Type B pancreatic cell (in vitro differentiated cells): ENCODE results near the gene TEKT4. TPM values are rescaled to one million over a fixed set of nuclear protein-coding genes. Genes with fewer than 3 reads are reported as not detected.

Experiments
- DNase-seq: peaks from one replicate; pipeline ENCODE4 v3.0.0; 2021; ENCODE audit warnings: mixed read lengths; ENCODE audit not compliant: unreplicated experiment; ENCODE audit errors: extremely low spot score
- H3K27ac Mint-ChIP-seq: 2 replicates; pipeline ENCODE4 v1.8.0; 2021; ENCODE audit warnings: mild to moderate bottlenecking, mixed read lengths
- H3K27me3 Mint-ChIP-seq: 2 replicates; pipeline ENCODE4 v1.8.0; 2021; ENCODE audit warnings: mixed read lengths
- H3K36me3 Mint-ChIP-seq: 2 replicates; pipeline ENCODE4 v1.8.0; 2021; ENCODE audit warnings: mixed read lengths
- H3K4me1 Mint-ChIP-seq: one replicate; pipeline ENCODE4 v1.8.0; 2021; ENCODE audit warnings: mixed read lengths; ENCODE audit not compliant: unreplicated experiment
- H3K4me3 Mint-ChIP-seq: 2 replicates; pipeline ENCODE4 v1.8.0; 2021; ENCODE audit warnings: mild to moderate bottlenecking, mixed read lengths
- H3K9me3 Mint-ChIP-seq: 2 replicates; pipeline ENCODE4 v1.8.0; 2021; ENCODE audit warnings: mixed read lengths
- CTCF ChIP-seq: fragments of 200-600 bp; sonication (generic); conservative IDR thresholded peaks from 2 replicates; pipeline ENCODE4 v1.5.0; 2021; ENCODE audit warnings: antibody characterized with exemption, mild to moderate bottlenecking
- total RNA-seq: library from RNA; stranded (reverse); gene quantifications from 2 replicates; pipeline ENCODE4 v1.2.1, GENCODE V29; 2021; ENCODE audit warnings: low replicate concordance

The TEKT4 gene
- total RNA-seq, 1 donor from 2014 or later: 0.34 TPM

GRCh38 chr2:94869131-94869530 is 2.1 kb upstream of the TEKT4 start:
- no peak overlapping the region for H3K27ac Mint-ChIP-seq
- no peaks in the 10 kb centered on the region for H3K9me3 Mint-ChIP-seq
- TF ChIP-seq CTCF: no peak
- no peak for DNase-seq
- H3K27me3 Mint-ChIP-seq: peaks cover 35% of the 10 kb centered on the region
- H3K36me3 Mint-ChIP-seq: no peaks in the 10 kb centered on the region
- no peak overlapping the region for H3K4me3 Mint-ChIP-seq
- no peaks in the 10 kb centered on the region for H3K4me1 Mint-ChIP-seq

DNA sequence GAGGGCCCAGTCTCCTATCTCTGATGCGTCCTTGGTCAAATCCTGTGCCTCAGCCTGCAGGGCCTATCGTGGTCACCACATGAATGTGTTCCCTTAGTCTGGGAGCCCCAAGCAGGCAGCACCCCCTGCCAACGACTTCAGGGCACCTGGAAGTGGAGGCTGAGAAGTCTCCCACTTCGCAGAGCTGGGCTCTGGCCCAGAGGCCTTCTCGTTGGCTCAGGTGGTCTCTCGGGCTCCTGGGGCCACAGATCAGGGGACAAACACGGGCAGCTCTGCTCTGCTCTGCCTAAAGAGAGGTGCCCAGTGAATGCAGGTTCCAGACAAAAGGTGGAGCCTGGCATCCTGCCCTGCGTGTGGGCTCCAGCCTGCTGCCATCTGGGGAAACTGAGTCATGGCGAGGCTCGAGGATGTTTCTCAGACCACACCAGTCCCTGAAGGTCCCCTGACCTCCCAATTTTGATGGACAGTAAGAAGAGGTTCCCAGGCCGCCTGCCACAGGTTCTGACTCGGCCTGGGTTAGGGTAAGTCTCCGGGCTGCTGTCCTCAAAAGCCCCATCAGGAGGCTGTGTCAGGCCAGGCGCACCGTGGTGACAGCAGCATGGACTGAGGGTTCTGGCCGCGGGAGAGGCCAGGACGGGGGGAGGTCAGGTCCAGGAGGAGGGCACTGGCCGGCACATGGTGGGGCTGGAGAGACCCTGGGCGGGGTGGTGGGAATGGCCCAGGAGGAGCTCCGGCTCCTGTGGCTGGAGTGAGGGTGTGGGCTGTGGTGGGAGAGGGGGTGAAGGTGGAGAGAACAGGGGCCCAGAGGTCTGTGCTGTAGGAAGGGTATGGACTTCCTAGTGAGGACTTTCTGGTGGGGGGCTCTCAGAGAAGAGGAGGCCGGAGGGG is 1.4 kb upstream of the TEKT4 start:
- peaks cover 28% of the 10 kb centered on the region for H3K27me3 Mint-ChIP-seq
- H3K4me3 Mint-ChIP-seq: no peak overlapping the region

DNA sequence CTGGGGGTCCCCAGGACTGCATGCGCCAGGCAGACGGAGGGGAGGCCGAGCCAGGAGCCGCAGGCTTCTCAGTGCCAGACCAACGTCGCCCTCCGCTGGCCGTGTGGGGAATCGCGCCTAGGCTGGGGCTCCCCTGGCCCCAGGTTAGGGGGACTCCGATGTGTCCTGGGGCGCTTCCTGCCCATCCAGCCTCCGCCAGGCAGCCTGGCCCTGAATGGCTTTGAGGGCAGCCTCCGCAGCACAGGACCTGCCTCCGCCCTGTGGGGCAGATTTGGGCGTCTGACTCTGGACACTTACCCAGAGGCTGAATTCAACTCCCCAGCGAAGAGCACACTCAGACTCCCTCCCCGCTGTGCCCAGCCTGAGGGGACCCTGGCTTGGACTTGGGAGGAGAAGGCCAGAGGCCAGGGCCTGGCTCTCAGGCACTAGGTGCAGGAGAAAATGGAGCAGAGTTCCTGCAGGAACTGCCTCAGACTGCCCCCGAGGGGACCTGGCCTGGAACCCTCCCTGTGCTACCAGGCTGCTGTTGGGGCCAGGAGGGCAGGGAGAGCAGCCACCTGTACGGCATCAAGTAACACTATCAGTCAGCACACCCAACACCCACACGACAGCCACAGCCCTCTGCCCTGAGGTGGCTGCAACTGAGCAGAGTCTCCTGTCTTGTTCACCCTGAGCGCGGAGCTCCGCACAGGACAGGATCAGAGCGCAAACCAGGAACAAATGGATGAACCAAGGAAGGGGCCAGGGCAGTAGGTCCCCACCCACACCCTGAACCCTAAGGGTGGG is 597 bp upstream of the TEKT4 start:
- Mint-ChIP-seq H3K9me3 (no peaks in the 10 kb centered on the region), H3K27ac (no peak overlapping the region), H3K4me3 (no peak overlapping the region), H3K27me3 (peaks cover 24% of the 10 kb centered on the region), H3K36me3 (no peaks in the 10 kb centered on the region), H3K4me1 (no peaks in the 10 kb centered on the region)
- TF ChIP-seq CTCF: peak; percentile 67
- DNase-seq: peak; percentile 70

More for the DNA sequence above, 1.4 kb upstream of the TEKT4 start:
- Mint-ChIP-seq H3K27ac (no peak overlapping the region), H3K36me3 (no peaks in the 10 kb centered on the region), H3K9me3 (no peaks in the 10 kb centered on the region), H3K4me1 (no peaks in the 10 kb centered on the region)
- no peak for TF ChIP-seq CTCF
- no peak for DNase-seq

DNA sequence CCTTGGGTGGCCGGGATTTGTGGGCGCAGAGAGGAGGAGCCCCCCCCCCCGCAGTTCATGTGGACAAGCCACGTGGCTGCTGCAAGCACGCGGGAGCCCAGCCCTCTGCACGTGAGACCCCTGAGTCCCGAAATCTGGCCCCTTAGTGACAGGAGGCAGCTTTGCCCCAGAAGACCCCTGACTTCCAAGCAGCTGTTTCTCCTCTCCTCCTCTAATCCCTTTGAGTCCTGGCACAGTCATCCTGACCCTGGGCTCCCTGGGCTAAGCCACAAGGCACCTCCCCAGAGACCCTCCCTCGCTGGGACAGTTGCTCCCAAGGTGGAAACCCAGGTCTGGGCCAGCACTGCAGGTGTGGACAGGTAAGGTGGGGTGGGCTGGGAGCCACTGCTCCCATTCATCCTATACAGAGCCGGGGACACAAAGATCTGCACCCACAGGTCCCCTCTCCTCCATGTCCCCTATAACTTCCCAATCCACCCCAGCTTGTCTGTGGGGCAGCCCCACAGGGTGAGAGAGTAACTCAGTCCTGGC is 923 bp downstream of the TEKT4 start:
- no peak overlapping the region for H3K27ac Mint-ChIP-seq
- no peak for TF ChIP-seq CTCF
- H3K4me3 Mint-ChIP-seq: no peak overlapping the region
- no peaks in the 10 kb centered on the region for H3K4me1 Mint-ChIP-seq
- H3K27me3 Mint-ChIP-seq: peaks cover 14% of the 10 kb centered on the region
- no peak for DNase-seq
- no peaks in the 10 kb centered on the region for H3K9me3 Mint-ChIP-seq
- no peaks in the 10 kb centered on the region for H3K36me3 Mint-ChIP-seq

- no peak for DNase-seq
- H3K9me3 Mint-ChIP-seq: no peaks in the 10 kb centered on the region
- no peaks in the 10 kb centered on the region for H3K36me3 Mint-ChIP-seq
- no peak overlapping the region for H3K27ac Mint-ChIP-seq
- TF ChIP-seq CTCF: no peak
- no peaks in the 10 kb centered on the region for H3K4me1 Mint-ChIP-seq
- no peak overlapping the region for H3K4me3 Mint-ChIP-seq
- H3K27me3 Mint-ChIP-seq: peaks cover 10% of the 10 kb centered on the region
Observed at GRCh38 chr2:94872676-94873361, 1.6 kb downstream of the TEKT4 start.
